Activated B cell treated with CpG ODN at 0.5 μM for 24 hours (primary cell): ENCODE measurements around the gene ZWINT. TPM values are rescaled to one million over a fixed set of nuclear protein-coding genes. Genes with fewer than 3 reads are reported as not detected.

Source experiments
- ATAC-seq: fragments of 200-7000 bp; cut with Tn5 transposase; one replicate; pipeline ENCODE4 v1.10.0; 2021; ENCODE audit warnings: low read depth, mild to moderate bottlenecking, moderate library complexity
- CTCF ChIA-PET: fragments of 350-600 bp; sonication (Branson Sonifier 250); formaldehyde crosslinking; loops from one replicate; lab custom pipeline; 2021; ENCODE audit warnings: antibody characterized with exemption; lab: Charles Lee
- POLR2A ChIA-PET: fragments of 350-600 bp; sonication (Branson Sonifier 250); formaldehyde crosslinking; loops from one replicate; lab custom pipeline; 2021; ENCODE audit warnings: antibody characterized with exemption; lab: Charles Lee
- DNase-seq: peaks from one replicate; pipeline ENCODE4 v3.0.0; 2022
- H3K27ac Mint-ChIP-seq: one replicate; pipeline ENCODE4 v1.8.0; 2020; ENCODE audit warnings: mixed read lengths
- H3K27me3 Mint-ChIP-seq: one replicate; pipeline ENCODE4 v1.8.0; 2021; ENCODE audit warnings: mixed read lengths
- H3K36me3 Mint-ChIP-seq: one replicate; pipeline ENCODE4 v1.8.0; 2021; ENCODE audit warnings: low read depth, mixed read lengths
- H3K4me1 Mint-ChIP-seq: one replicate; pipeline ENCODE4 v1.8.0; 2021; ENCODE audit warnings: mixed read lengths
- H3K4me3 Mint-ChIP-seq: one replicate; pipeline ENCODE4 v1.8.0; 2020; ENCODE audit warnings: mild to moderate bottlenecking, mixed read lengths
- H3K9me3 Mint-ChIP-seq: one replicate; pipeline ENCODE4 v1.8.0; 2020; ENCODE audit warnings: mixed read lengths
- CTCF ChIP-seq: fragments of 200-600 bp; IDR thresholded peaks from one replicate; pipeline ENCODE4 v1.8.0; 2022; ENCODE audit warnings: antibody characterized with exemption, mild to moderate bottlenecking
- intact Hi-C: fragments of 100-400 bp; cut with micrococcal nuclease; formaldehyde crosslinking; loops from one replicate; pipeline ENCODE4 v1.15.1; 2024
- total RNA-seq: library from RNA; stranded (reverse); gene quantifications from 2 replicates; pipeline ENCODE4 v1.2.3, GENCODE V29; 2022

Gene ZWINT
- total RNA-seq, 1 donor from 2014 or later: 5.0 TPM

- Mint-ChIP-seq H3K27ac (no peak overlapping the region), H3K4me3 (no peak overlapping the region), H3K9me3 (peaks cover 3% of the 10 kb centered on the region), H3K36me3 (no peaks in the 10 kb centered on the region), H3K27me3 (no peaks in the 10 kb centered on the region), H3K4me1 (no peaks in the 10 kb centered on the region)
- POLR2A ChIA-PET: no interaction called here
- intact Hi-C loops: no loop called here
- no peak for ATAC-seq
- no peak for TF ChIP-seq CTCF
- CTCF ChIA-PET: no interaction called here
- DNase-seq: no peak
Measured at GRCh38 chr10:56317603-56318002, 43.5 kb downstream of the ZWINT start.

- H3K27me3 Mint-ChIP-seq: no peaks in the 10 kb centered on the region
- CTCF ChIA-PET: no interaction called here
- H3K27ac Mint-ChIP-seq: no peak overlapping the region
- no peak for TF ChIP-seq CTCF
- intact Hi-C loops: no loop called here
- DNase-seq (no peak), ATAC-seq (no peak)
- H3K36me3 Mint-ChIP-seq: no peaks in the 10 kb centered on the region
- H3K4me1 Mint-ChIP-seq: no peaks in the 10 kb centered on the region
- POLR2A ChIA-PET: no interaction called here
- peaks cover 3% of the 10 kb centered on the region for H3K9me3 Mint-ChIP-seq
- H3K4me3 Mint-ChIP-seq: no peak overlapping the region
Measured at GRCh38 chr10:56316603-56317002, 44.5 kb downstream of the ZWINT start.
